Fibroblast of lung (primary cell): ENCODE results near the gene SNAP25.

Experiments
- CTCF ChIP-seq, 2 donors: IDR thresholded peaks in 1 of 2; conservative IDR thresholded peaks in 1 of 2; 1 replicate in 1 of 2; 2 replicates in 1 of 2; pipeline ENCODE4 v1.5.1; 2011 to 2012; ENCODE audit warnings: low read length in 2 of 2, control low read depth in 1 of 2, inconsistent platforms in 1 of 2, low read depth in 1 of 2, mild to moderate bottlenecking in 1 of 2
- EZH2 ChIP-seq: IDR thresholded peaks from 2 replicates; pipeline ENCODE4 v1.5.1; 2012; ENCODE audit warnings: low read length, control low read depth, mild to moderate bottlenecking; ENCODE audit errors: missing control alignments

- TF ChIP-seq CTCF (conservative IDR thresholded peaks at IDR 0.05 in 1 of 2, IDR thresholded peaks at IDR 0.05 in 1 of 2; ENCODE audit: low read depth in 1 of 2, low read length in 2 of 2): no peak
- TF ChIP-seq EZH2: no peak
Measured at GRCh38 chr20:10261702-10262101, 43.1 kb downstream of the SNAP25 start.
